Measurements from ENCODE around the gene PTP4A1. TPM values are rescaled to one million over a fixed set of nuclear protein-coding genes. Genes with fewer than 3 reads are reported as not detected.
A peak's percentile ranks its signal among the peaks of the same experiment; 100 is the strongest.

Gene PTP4A1
- total RNA-seq, 1 experiment from 2014 or later = 123 TPM

GRCh38 chr6:63530182-63530581 is 42.1 kb upstream of the PTP4A1 start:
- ChIA-PET POLR2A (no interaction called here), CTCF (no interaction called here), RAD21 (ENCODE audit: low non-redundant PET in 1 of 2, low total read pairs in 2 of 2, uncharacterized antibody in 2 of 2, unreplicated experiment in 2 of 2) (no interaction called here)
- Histone ChIP-seq H3K36me3 (ENCODE audit: control insufficient read depth in 1 of 2, insufficient read depth in 2 of 2, low read length in 2 of 2) (no peaks in the 10 kb centered on the region), H2AFZ (ENCODE audit: low read depth, low read length, poor library complexity, severe bottlenecking) (peak overlapping the region; percentile 68), H3K9me2 (ENCODE audit: insufficient read depth) (no peaks in the 10 kb centered on the region), H3K79me2 (ENCODE audit: insufficient read depth, low read length) (no peaks in the 10 kb centered on the region), H3K4me3 (replicated peaks in 1 of 2; ENCODE audit: low read depth in 1 of 2, low read length in 2 of 2) (no peak overlapping the region), H3K4me2 (ENCODE audit: low read length) (peak overlapping the region; percentile 41), H3K4me1 (ENCODE audit: control insufficient read depth in 1 of 2, insufficient read depth in 2 of 2, low read length in 2 of 2) (peaks cover 27 to 39% of the 10 kb centered on the region in 2 experiments), H3K27ac (ENCODE audit: low read depth, low read length) (no peak overlapping the region), H3K9me3 (ENCODE audit: control insufficient read depth in 1 of 2, insufficient read depth in 1 of 2, low read depth in 1 of 2, low read length in 2 of 2) (no peaks in the 10 kb centered on the region), H3K27me3 (ENCODE audit: insufficient read depth, low read length) (no peaks in the 10 kb centered on the region), H3K9ac (ENCODE audit: low read length) (no peak overlapping the region; the same call in 1 of the 2 replicates), H4K20me1 (ENCODE audit: insufficient read depth) (no peaks in the 10 kb centered on the region)
- TF ChIP-seq EGR1 (IDR thresholded peaks at IDR 0.05; ENCODE audit: low read depth) (no peak), CEBPB (IDR thresholded peaks at IDR 0.05; ENCODE audit: low read depth) (no peak), ZBTB33 (IDR thresholded peaks at IDR 0.05; ENCODE audit: extremely low read depth, insufficient replicate concordance, low read length) (no peak), ZNF274 (IDR thresholded peaks at IDR 0.05; ENCODE audit: low read depth, low read length) (no peak), RAD21 (IDR thresholded peaks at IDR 0.05; ENCODE audit: low read depth) (no peak), POLR2A (IDR thresholded peaks at IDR 0.05; ENCODE audit: borderline replicate concordance, extremely low read depth, insufficient read depth, insufficient read length) (no peak), ZFX (IDR thresholded peaks at IDR 0.05) (no peak), ATF3 (IDR thresholded peaks at IDR 0.05) (no peak), SIN3A (IDR thresholded peaks at IDR 0.05; ENCODE audit: low read depth) (no peak), POLR2AphosphoS5 (IDR thresholded peaks at IDR 0.05; ENCODE audit: low read depth, low read length) (no peak), CBX3 (IDR thresholded peaks at IDR 0.05; ENCODE audit: low read depth) (no peak), JUND (IDR thresholded peaks at IDR 0.05) (no peak), SP1 (IDR thresholded peaks at IDR 0.05; ENCODE audit: low read depth) (no peak), ELF1 (IDR thresholded peaks at IDR 0.05; ENCODE audit: borderline replicate concordance, low read depth) (no peak), TCF7L2 (IDR thresholded peaks at IDR 0.05; ENCODE audit: borderline replicate concordance, extremely low read depth, insufficient read depth, insufficient read length) (no peak), SRF (IDR thresholded peaks at IDR 0.05; ENCODE audit: low read depth) (no peak), FOSL1 (IDR thresholded peaks at IDR 0.05; ENCODE audit: low read depth) (no peak), REST (IDR thresholded peaks at IDR 0.05; ENCODE audit: low read depth) (no peak)
- intact Hi-C loops (cut with micrococcal nuclease) = no loop called here
- no peak for ATAC-seq
- no peak for DNase-seq (ENCODE audit: low read depth, low spot score)
- no TSS peak for BruUV-seq (replicated peaks)
